ENCODE data around the gene DERA. TPM values are rescaled to one million over a fixed set of nuclear protein-coding genes. Genes with fewer than 3 reads are reported as not detected.
"Not testable (repeated sequence)": the region's sequence is repeated elsewhere in the genome, so short reads cannot be mapped to it uniquely, and the experiment has no call there.

The DERA gene
- total RNA-seq, 1 donor from 2014 or later = 44.0 TPM

GRCh38 chr12:15936751-15937150, 25.6 kb downstream of the DERA start:
- H3K4me3 ChIP-seq = no peak overlapping the region
- no peaks in the 10 kb centered on the region for H3K27me3 ChIP-seq (ENCODE audit: low read depth)
- H3K36me3 ChIP-seq = no peaks in the 10 kb centered on the region
- DNase-seq (no peak), ATAC-seq (no peak)
- intact Hi-C loops (cut with DNase I) = no loop called here
- no peaks in the 10 kb centered on the region for H3K4me1 ChIP-seq
- H3K9me3 ChIP-seq = peaks cover 11% of the 10 kb centered on the region
- no peak for TF ChIP-seq CTCF (IDR thresholded peaks at IDR 0.05)
- no peak overlapping the region for H3K27ac ChIP-seq

- ATAC-seq = no peak
- H3K4me3 ChIP-seq = no peak overlapping the region
- intact Hi-C loops (cut with DNase I) = no loop called here
- DNase-seq = no peak
- H3K27ac ChIP-seq = no peak overlapping the region
- no peaks in the 10 kb centered on the region for H3K4me1 ChIP-seq
- no peaks in the 10 kb centered on the region for H3K27me3 ChIP-seq (ENCODE audit: low read depth)
- no peaks in the 10 kb centered on the region for H3K36me3 ChIP-seq
- TF ChIP-seq CTCF (IDR thresholded peaks at IDR 0.05) = no peak
- peaks cover 11% of the 10 kb centered on the region for H3K9me3 ChIP-seq
These were observed 26.8 kb downstream of the DERA start for GRCh38 chr12:15937902-15938301.

- peaks cover 11% of the 10 kb centered on the region for H3K9me3 ChIP-seq
- H3K27ac ChIP-seq = no peak overlapping the region
- H3K36me3 ChIP-seq = no peaks in the 10 kb centered on the region
- no peak for ATAC-seq
- no peaks in the 10 kb centered on the region for H3K27me3 ChIP-seq (ENCODE audit: low read depth)
- H3K4me1 ChIP-seq = no peaks in the 10 kb centered on the region
- TF ChIP-seq CTCF (IDR thresholded peaks at IDR 0.05) = no peak
- intact Hi-C loops (cut with DNase I) = no loop called here
- no peak overlapping the region for H3K4me3 ChIP-seq
- DNase-seq = no peak
These were observed 28.0 kb downstream of the DERA start for GRCh38 chr12:15939111-15939510.

- ATAC-seq (no peak), DNase-seq (no peak)
- intact Hi-C loops (cut with DNase I) = no loop called here
- H3K9me3 ChIP-seq = peaks cover 11% of the 10 kb centered on the region
- H3K4me3 ChIP-seq = no peak overlapping the region
- no peak for TF ChIP-seq CTCF (IDR thresholded peaks at IDR 0.05)
- no peaks in the 10 kb centered on the region for H3K4me1 ChIP-seq
- H3K27me3 ChIP-seq (ENCODE audit: low read depth) = no peaks in the 10 kb centered on the region
- no peaks in the 10 kb centered on the region for H3K36me3 ChIP-seq
- H3K27ac ChIP-seq = no peak overlapping the region
These were observed 31.3 kb downstream of the DERA start for GRCh38 chr12:15942475-15942874.

GRCh38 chr12:15943519-15943918, 32.4 kb downstream of the DERA start:
- H3K27me3 ChIP-seq (ENCODE audit: low read depth); ATAC-seq; H3K4me3 ChIP-seq; DNase-seq; intact Hi-C loops (cut with DNase I); H3K9me3 ChIP-seq; H3K36me3 ChIP-seq; H3K4me1 ChIP-seq; H3K27ac ChIP-seq: not testable (repeated sequence)

GRCh38 chr12:15948461-15948860, 37.3 kb downstream of the DERA start:
- DNase-seq; ATAC-seq; H3K27ac ChIP-seq; H3K9me3 ChIP-seq; H3K27me3 ChIP-seq (ENCODE audit: low read depth); intact Hi-C loops (cut with DNase I); H3K4me1 ChIP-seq; H3K4me3 ChIP-seq; H3K36me3 ChIP-seq: not testable (repeated sequence)

- DNase-seq (no peak), ATAC-seq (no peak)
These were observed 44.1 kb downstream of the DERA start for GRCh38 chr12:15955281-15955680.

More at GRCh38 chr12:15955281-15955680, 44.1 kb downstream of the DERA start:
- H3K27ac ChIP-seq = no peak overlapping the region
- peaks cover 20% of the 10 kb centered on the region for H3K36me3 ChIP-seq
- no peak overlapping the region for H3K4me3 ChIP-seq
- intact Hi-C loops (cut with DNase I) = no loop called here
- no peaks in the 10 kb centered on the region for H3K27me3 ChIP-seq (ENCODE audit: low read depth)
- TF ChIP-seq CTCF (IDR thresholded peaks at IDR 0.05) = no peak
- H3K4me1 ChIP-seq = no peaks in the 10 kb centered on the region
- no peaks in the 10 kb centered on the region for H3K9me3 ChIP-seq
